A549 (cell line): ENCODE measurements around the gene MEI4.
"Not testable (repeated sequence)": the region's sequence is repeated elsewhere in the genome, so short reads cannot be mapped to it uniquely, and the experiment has no call there.

Source experiments
- BCL3 ChIP-seq: fragments of >200 bp; sonication (Bioruptor Twin); formaldehyde crosslinking; IDR thresholded peaks from 3 replicates; pipeline ENCODE4 v1.6.1; 2016
- EHMT2 ChIP-seq: fragments of 200-600 bp; sonication (generic); IDR thresholded peaks from 2 replicates; pipeline ENCODE4 v1.6.1; 2016; ENCODE audit warnings: antibody characterized with exemption, low read depth, mild to moderate bottlenecking, moderate library complexity
- JUN ChIP-seq, 2 experiments: fragments of >200 bp; sonication (Bioruptor Twin); formaldehyde crosslinking; IDR thresholded peaks; 2 replicates in 1 of 2; 3 replicates in 1 of 2; pipeline ENCODE4 v1.6.1; 2016 to 2017
- USF2 ChIP-seq: fragments of 450-650 bp; IDR thresholded peaks from 2 replicates; pipeline ENCODE4 v1.6.1; 2014; ENCODE audit warnings: antibody characterized with exemption
- TF ChIP-seq, protein P1 (sequence below): fragments of >200 bp; sonication (Bioruptor Twin); formaldehyde crosslinking; IDR thresholded peaks from 3 replicates; pipeline ENCODE4 v1.5.1; 2016
- TF ChIP-seq, protein P2 (sequence below): IDR thresholded peaks from 2 replicates; pipeline ENCODE4 v1.6.1; 2012

- TF ChIP-seq, protein P1, sequence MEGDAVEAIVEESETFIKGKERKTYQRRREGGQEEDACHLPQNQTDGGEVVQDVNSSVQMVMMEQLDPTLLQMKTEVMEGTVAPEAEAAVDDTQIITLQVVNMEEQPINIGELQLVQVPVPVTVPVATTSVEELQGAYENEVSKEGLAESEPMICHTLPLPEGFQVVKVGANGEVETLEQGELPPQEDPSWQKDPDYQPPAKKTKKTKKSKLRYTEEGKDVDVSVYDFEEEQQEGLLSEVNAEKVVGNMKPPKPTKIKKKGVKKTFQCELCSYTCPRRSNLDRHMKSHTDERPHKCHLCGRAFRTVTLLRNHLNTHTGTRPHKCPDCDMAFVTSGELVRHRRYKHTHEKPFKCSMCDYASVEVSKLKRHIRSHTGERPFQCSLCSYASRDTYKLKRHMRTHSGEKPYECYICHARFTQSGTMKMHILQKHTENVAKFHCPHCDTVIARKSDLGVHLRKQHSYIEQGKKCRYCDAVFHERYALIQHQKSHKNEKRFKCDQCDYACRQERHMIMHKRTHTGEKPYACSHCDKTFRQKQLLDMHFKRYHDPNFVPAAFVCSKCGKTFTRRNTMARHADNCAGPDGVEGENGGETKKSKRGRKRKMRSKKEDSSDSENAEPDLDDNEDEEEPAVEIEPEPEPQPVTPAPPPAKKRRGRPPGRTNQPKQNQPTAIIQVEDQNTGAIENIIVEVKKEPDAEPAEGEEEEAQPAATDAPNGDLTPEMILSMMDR = not testable (repeated sequence)
- TF ChIP-seq BCL3; USF2; JUN (IDR thresholded peaks at IDR 0.05); EHMT2: not testable (repeated sequence)
- TF ChIP-seq, protein P2, sequence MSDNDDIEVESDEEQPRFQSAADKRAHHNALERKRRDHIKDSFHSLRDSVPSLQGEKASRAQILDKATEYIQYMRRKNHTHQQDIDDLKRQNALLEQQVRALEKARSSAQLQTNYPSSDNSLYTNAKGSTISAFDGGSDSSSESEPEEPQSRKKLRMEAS = not testable (repeated sequence)
Observed at GRCh38 chr6:77752156-77752555, 99.3 kb downstream of the MEI4 start.
